Activated CD4-positive, alpha-beta T cell treated with anti-CD3 and anti-CD28 coated beads, Interleukin-2, amount 50 U/mL, for 24 hours (primary cell): ENCODE data around the gene STK31.
"Not testable (repeated sequence)": the region's sequence is repeated elsewhere in the genome, so short reads cannot be mapped to it uniquely, and the experiment has no call there.

Experiments used
- DNase-seq, 2 donors: peaks; one replicate each; pipeline ENCODE4 v3.0.0-alpha.2; 2020; ENCODE audit warnings: low read depth in 1 of 2, low spot score in 1 of 2

Gene STK31

GRCh38 chr7:23712368-23713284 is 2.6 kb downstream of the STK31 start:
- DNase-seq, result no peak

DNA sequence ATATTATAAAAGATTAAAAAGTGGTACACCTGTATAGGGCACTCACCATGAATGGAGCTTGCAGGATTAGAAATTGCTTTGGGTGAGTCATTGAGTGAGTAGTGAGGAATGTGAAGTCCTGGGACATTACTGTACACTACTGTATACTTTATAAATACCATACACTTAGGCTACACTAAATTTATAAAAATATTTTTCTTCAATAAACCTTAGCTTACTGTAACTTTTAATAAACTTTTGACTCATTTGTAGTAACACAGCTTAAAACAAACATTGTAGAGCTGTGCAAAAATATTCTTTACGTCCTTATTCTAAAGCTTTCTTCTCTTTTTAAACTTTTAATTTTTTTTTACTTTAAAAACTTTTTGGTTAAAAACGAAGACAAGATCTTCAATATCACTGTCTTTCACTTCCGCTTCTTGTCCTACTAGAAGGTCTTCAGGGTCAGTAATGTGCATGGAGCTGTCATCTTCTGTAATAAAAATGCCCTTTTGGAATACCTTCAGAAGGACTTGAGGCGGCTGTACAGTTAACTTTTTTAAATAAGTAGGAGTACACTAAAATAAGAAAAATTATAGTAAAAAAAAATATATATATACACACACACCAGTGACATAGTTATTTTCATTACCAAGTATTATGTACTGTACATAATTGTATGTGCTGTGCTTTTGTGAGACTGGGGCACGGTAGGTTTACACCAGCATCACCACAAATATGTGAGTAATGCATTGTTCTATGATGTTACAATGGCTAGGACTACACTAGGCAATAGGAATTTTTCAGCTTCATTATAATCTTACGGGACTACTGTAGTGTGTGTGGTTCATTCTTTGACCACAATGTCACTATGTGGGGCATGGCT is 3.5 kb downstream of the STK31 start:
- DNase-seq, result no peak

- no peak for DNase-seq
Measured at GRCh38 chr7:23714150-23714464, 4.1 kb downstream of the STK31 start.

GRCh38 chr7:23714579-23714978 is 4.6 kb downstream of the STK31 start:
- no peak for DNase-seq

GRCh38 chr7:23715099-23715498 is 5.1 kb downstream of the STK31 start:
- no peak for DNase-seq

GRCh38 chr7:23717788-23718187 is 7.8 kb downstream of the STK31 start:
- no peak for DNase-seq

GRCh38 chr7:23721456-23721855 is 11.4 kb downstream of the STK31 start:
- DNase-seq, result no peak

DNA sequence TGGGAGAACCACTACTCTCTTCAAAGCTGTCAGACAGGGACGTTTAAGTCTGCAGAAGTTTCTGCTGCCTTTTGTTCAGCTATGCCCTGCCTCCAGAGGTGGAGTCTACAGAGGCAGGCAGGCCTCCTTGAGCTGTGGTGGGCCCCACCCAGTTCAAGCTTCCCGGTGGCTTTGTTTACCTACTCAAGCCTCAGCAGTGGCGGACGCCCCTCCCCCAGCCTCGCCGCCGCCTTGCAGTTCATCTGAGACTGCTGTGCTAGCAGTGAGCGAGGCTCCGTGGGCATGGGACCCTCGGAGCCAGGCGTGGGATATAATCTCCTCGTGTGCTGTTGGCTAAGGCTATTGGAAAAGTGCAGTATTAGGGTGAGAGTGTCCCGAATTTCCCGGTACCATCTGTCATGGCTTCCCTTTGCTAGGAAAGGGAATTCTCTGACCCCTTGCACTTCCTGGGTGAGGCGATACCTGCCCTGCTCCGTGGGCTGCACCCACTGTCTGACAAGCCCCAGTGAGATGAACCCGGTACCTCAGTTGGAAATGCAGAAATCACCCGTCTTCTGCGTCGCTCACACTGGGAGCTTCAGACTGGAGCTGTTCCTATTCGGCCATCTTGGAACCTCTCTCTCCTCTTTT is 12.7 kb downstream of the STK31 start:
- not testable (repeated sequence) for DNase-seq

DNA sequence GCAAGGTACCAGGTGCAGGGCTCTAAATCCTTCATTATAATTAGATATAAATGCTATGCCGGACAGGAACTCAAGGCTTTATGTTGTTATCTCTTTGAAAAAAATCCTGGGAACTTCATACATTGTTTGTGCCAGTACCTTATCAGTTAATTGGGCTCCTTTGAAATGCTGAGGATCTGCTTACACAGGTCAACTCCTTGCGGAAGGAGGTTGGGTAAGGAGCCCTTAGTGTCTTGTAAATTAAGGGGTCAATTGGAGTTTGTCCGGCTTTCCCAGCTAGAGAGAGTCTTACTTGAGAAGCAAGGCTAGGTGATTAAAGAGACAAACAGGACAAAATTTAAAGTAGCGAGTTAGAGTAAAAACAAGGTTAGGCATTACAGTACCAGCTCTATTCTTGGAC is 14.1 kb downstream of the STK31 start:
- not testable (repeated sequence) for DNase-seq

GRCh38 chr7:23742051-23742450 is 32.0 kb downstream of the STK31 start:
- DNase-seq, result no peak

DNA sequence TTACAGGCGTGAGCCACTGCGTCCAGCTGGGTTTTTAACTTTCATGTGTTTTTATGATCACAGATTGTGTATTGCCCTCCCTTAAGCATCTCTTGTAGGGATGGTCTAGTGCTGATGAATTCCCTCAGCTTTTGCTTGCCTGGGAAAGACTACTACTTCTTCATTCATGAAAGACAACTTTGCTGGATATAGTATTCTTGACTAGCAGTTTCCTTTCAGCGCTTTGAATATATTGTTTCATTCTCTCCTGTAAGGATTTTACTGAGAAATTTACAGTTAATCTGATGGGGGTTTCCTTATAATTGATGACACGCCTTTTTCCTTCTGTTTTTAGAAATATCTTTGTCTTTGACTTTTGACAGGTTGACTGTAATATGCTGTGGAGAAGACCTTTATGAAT is 33.2 kb downstream of the STK31 start:
- DNase-seq, result no peak

GRCh38 chr7:23746629-23747028 is 36.6 kb downstream of the STK31 start:
- DNase-seq, result no peak

- DNase-seq, result no peak
Measured at GRCh38 chr7:23751852-23752251, 41.8 kb downstream of the STK31 start.

GRCh38 chr7:23758839-23759238 is 48.8 kb downstream of the STK31 start:
- not testable (repeated sequence) for DNase-seq

DNA sequence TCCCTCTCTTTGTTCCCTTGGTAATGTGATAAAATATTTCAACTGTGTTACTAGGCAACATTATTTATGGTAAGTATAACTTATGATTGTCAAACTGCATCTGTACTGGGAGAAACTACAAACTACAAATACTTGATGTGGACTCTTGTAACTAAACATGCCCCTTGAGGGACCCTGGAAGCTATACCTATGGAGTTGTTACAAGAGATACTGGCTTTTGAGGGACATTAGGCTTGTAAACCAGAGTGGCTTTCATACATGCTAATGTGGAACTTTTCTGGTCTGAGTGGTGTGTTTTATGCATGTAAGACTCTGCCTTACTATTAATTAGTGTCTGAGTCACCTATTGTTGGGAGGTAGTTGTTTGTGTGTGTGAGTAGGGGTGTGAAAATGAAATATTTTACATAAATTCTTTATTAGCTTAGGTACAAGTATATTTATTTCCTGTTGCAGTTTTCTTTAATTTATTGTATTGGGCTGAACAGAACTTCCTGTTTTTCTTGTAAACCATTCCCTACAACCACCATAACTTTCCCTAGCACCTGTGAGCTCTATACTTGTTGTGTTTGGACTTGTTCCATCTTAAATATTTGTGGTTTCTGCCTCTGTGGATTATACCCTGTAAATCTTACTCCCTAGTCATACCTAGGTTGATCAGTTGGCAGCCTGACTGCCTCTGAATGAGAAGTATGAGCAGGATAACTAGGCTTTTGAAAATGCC is 49.8 kb downstream of the STK31 start:
- no peak for DNase-seq

DNA sequence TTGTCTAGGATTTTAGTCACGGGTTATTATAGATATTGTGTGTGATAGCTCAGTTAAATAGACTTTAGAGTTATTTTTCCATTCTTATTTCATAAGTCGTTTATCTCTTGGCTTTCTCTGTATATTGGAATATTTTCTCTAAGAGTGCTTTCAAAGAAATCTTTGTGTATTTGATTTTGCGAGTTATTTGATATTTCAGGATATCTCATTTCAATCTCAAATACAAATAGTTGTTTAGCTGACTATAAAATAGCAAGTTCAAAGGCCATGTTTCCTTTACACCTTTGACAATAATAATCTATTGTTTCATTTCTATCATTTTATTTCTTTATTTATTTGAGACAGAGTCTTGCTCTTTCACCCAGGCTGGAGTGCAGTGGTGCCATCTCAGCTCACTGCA is 55.9 kb downstream of the STK31 start:
- no peak for DNase-seq

DNA sequence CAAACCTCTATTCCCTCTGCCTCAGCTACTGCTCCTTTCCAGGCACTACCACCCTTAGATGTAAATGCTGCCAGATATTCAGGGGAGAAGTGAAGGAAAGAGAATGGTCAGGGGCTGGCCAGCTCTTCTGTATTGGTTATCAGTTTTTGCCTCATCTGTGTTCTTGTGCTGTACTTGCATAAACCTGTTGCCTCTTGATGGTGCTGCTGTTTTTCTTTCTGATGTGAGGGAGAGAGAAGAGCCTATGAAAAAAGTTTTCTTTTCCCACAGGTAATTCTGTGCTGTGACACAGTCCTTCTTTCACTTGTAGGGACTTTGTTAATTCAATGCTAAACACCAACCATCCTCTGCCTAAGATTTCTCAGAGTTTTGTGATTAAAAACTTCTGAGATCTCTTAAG is 57.5 kb downstream of the STK31 start:
- DNase-seq, result no peak

GRCh38 chr7:23768022-23768421 is 58.0 kb downstream of the STK31 start:
- no peak for DNase-seq

- DNase-seq, result not testable (repeated sequence)
Measured at GRCh38 chr7:23779185-23779800, 69.3 kb downstream of the STK31 start.

- DNase-seq, result no peak
Measured at GRCh38 chr7:23783115-23783514, 73.1 kb downstream of the STK31 start.

- DNase-seq, result no peak
Measured at GRCh38 chr7:23787272-23787671, 77.3 kb downstream of the STK31 start.
